Activated CD4-positive, alpha-beta T cell treated with anti-CD3 and anti-CD28 coated beads for 1 hour (primary cell): ENCODE data around the gene VPS8.
"Not testable (repeated sequence)": the region's sequence is repeated elsewhere in the genome, so short reads cannot be mapped to it uniquely, and the experiment has no call there.

Experiments used
- DNase-seq: peaks from one replicate; pipeline ENCODE4 v3.0.0-alpha.2; 2020

Gene VPS8

DNA sequence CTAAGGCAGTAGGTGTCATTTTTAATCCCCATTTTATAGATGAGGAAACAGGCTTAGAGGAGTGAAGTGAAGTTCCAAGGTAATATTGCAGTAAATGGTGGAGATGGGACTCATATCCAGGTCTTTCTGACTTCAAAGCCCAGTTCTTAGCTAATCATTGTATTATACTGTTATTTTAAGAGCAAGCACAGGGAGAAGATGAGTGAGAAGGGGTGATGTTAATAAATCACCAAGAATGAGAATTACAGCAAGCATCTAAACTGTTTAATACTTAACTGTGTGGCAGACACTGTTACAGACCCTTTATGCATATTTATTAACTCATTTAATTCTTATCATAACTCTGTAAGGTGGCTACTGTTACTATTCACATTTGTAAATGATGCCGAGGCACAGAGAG, 61.2 kb downstream of the VPS8 start:
- DNase-seq, result no peak

DNA sequence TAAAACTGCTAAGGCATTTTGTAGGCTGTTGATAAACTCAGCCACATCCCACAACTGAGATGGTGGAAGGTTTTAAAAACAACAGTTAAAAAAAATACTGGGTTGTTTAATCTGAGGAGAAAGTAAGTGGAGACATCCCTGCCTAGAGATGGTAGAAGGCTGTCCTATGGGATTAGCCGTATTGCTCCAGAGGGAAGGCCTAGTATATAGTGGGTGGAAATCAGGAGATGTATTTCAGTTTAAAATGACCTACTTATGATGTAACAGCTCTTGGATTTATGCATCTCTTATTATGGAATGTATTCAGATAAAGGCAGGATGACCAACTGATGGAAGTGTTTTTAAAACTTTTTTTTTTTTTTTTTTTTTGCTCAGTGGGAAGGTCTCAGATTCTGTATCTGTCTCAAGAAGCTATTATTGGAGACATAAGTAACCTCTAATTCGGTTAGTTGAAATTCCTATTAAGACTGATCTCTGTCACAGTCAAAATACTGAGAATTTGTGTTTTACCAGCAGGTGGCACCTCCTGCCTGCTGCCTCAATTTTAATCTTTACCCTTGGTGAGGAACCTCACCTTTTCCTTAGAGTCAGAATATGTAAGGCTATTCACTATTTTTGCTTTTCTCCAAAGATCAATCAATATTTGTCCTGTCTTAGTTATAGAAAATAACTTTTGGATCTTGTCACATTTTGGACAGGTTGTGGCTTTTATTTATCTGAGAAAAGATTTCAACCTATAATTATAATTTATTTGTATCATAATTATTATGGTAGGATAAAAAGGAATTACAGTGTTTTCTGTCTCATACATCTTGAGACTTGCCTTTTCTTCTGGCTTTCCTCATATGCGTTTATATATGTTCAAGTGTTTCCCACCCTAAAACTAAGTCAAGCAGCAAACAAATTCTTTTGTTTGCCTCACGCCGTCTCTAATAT, 63.0 kb downstream of the VPS8 start:
- no peak for DNase-seq

DNA sequence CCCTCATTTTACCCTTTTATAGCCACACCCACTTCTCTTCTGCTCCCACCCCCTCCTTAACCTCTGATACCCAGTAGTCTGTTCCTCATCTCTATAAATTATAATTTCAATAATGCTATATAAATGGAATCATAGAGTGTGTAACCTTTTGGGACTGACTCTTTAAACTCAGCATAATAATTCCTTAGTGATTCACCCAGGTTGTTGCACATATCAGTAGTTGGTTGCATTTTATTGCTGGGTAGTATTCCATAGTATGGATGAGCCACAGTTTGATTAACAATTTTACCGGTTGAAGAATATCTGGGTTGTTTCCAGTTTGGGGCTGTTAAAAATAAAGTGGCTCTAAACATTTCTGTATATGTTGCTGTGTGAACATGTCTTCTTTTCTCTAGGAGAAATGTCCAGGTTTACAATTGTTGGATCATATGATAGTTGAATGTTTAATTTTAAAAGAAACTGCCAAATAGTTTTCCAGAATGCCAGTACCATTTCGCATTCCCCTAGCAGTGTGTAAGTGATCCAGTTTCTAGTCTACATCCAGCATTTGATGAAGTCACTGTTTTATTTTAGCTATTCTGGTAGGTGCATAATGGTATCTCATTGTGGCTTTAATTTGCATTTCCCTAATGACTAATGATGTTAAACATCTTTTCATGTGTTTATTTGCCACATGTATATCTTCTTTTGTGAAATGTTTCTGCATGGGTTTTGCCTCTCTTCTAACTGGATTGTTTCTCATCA, 68.5 kb downstream of the VPS8 start:
- no peak for DNase-seq

DNA sequence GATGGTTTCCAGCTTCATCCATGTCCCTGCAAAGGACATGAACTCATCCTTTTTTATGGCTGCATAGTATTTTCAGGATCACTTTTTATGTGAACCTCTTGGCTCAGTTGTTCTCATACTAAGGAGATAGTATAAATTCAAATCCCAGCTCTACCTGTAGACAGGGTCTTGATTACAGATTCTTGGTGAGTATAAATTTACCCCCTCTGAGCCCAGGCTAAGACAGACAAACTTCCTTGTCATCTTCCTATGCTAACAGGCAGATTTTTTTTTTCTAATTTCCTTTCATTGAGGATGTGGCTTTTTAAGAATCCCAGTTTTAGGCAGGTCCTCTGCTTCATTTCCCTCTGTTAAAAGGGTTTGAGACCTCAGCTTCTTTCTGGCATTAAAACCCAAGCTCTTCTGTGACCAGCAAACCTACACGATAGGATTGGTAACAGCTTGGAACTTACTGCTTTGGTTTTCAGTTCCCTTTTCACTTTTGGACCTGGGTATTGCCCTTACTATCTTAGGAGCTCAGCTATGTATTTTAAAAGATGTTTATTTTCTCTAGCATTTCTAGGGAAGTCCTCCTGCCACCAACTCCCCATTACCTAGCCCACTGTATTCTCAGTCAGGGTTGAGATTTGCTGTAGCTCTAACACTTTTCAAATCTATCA, 72.5 kb downstream of the VPS8 start:
- DNase-seq, result no peak

DNA sequence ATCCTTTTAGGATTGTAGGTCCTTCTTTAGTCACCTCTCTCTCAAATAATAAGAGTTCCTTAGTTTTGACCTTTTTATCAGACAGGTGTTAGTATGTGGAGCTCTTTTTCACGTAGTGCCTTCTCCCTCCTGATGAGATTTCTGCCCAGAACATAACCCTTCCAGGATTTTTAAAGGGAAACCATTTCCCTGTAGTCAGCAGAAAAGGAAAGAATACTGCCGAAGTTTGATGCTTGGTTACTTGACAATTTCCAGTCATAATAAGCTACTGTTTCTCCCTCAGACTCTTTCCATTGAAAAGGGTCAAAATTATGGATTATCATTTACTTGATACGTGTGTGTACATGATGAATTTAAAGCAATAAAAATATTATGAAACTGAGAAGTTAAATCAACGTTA, 73.1 kb downstream of the VPS8 start:
- no peak for DNase-seq

DNA sequence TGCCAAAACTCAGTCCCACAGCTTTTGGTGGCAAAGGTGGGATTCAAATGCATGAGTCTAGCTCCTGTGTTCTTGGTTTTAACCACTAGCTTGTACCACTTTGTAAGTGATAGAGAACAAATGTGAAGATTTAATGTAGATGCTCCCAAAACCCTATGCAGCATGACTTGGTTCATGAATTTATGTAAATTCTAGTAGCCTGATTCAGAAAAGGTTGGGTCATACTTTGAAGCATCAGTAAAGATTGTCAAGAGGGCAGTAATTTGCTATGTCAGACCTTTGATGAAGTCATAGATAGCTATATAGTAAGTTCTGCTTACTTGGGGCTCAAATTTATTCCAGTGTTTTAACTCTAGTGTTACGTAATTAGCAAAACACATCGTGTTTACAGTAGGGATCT, 75.6 kb downstream of the VPS8 start:
- no peak for DNase-seq

DNA sequence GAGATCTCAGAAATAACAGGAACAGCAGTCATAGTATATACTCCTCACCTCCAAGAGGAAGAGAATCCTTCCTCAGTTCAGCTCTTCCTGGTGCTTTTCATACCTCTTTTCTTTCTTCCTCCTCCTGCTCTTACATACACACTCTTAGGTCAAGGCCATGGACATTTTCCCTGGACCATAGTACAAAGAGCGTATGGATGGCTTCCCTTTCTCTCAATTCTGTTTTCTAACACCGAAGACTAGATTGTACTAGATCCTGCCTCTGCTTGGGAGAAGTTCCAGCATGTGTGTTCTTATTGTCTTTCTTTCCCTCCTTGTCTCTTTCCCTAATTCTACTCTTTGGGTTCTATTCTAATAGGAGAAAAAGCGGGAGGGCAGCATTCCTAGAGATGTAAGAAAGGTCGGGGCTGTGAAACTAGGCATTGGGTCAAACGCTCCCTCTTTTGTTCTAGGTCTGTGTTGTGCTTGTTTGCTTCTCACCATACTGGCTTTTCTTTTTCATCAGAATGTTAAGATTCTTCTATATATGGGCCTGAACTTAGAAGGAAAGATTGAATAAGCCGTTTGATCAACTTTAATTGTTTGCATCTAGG, 77.4 kb downstream of the VPS8 start:
- no peak for DNase-seq

DNA sequence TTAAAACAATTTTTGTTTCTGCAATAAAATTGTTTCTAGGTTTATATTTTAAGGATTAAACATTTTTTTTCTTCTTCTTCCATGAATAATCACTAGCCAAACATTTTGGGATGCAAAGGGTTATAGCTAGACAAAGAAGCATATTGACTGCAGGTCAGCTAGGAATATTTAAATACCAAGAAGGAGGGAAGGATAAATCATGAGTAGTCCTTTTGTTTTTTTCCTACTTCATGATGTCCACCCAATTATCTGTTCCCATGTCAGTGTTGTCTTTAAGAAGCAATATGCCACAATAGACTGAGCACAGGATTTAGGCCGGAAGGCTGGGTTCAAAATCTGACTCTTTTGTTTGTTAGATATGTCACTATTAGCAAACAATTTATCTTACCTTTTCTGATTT, 82.1 kb downstream of the VPS8 start:
- no peak for DNase-seq

DNA sequence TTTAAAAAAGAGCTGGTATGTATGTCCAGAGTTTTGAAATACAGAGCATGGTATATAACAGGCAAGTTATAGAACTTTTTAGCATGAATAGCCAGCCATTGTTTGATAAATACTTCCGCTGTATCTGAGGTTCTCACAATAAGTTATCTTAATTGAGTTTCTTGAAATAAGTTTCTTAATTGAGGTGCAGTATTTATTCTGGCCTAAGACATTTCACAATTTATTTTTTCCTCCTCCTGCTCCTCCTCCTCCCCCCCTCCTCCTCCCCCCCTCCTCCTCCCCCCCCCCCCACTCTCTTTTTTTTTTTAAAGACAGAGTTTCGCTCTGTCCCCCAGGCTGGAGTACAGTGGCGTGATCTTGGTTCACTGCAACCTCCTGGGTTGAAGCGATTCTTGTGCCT, 83.4 kb downstream of the VPS8 start:
- no peak for DNase-seq

DNA sequence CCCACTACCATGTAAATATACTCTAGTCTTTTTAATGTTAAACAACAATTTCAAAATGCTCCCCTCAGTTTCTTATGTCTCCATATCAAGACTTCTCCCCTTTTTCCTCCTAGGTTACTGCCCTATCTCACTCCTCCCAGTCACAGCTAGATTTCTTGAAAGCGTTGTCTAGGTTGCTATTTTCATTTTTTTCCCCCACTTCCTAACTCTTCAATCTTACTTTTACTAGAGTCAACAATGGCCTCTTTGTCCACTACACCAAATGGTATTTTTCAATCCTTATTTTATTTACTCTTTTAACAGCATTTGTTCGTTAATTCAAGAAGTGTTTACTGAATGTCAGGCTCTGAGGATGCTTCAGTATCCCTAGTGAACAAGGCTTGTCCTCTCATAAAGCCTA, 84.4 kb downstream of the VPS8 start:
- no peak for DNase-seq

DNA sequence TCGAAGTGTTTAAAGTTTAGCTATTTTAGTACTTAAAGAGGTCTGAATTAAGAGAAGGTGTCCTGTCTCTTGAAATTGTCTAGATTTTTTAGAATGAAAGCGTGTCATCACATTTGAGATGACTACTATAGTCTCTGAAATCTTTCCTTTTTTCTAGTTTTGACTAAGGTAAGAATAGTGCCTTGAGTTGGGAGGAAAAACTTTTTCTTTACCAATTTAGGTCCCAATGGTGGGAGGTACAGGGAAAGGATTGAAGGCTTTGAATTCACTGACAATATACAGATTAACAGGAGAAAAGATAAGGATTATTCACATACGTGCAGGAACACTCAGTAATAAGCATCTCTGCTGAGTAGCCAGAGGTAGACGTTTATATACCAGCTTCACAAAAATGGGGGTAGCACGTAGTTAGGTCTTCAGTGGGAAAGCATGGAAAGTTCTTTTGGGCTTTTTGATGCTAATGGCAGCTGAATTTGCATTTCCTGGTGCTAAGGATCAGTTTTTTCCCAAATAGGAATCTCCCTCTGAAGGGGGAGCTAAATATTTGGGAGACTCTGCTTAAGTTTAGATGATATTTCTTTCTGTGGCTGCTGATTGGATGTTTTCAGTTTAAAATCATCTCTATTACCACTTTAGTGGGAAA, 88.1 kb downstream of the VPS8 start:
- no peak for DNase-seq

DNA sequence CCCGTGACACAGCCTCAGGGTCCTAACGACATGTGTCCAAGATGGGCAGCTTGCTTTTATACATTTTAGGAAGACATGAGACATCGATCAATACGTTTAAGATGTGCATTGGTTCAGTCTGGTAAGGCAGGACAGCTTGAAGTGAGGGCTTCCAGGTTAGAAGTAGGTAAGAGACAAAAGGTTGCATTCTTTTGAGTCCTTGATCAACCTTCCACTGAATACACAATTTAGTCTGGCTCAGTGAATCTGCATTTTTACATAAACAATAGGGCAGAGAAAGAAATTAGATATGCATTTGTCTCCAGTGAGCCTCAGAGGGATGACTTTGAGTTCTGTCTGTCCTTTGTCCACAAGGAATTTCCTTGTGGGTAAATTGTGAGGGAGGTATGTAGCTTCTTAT, 95.1 kb downstream of the VPS8 start:
- DNase-seq, result not testable (repeated sequence)

DNA sequence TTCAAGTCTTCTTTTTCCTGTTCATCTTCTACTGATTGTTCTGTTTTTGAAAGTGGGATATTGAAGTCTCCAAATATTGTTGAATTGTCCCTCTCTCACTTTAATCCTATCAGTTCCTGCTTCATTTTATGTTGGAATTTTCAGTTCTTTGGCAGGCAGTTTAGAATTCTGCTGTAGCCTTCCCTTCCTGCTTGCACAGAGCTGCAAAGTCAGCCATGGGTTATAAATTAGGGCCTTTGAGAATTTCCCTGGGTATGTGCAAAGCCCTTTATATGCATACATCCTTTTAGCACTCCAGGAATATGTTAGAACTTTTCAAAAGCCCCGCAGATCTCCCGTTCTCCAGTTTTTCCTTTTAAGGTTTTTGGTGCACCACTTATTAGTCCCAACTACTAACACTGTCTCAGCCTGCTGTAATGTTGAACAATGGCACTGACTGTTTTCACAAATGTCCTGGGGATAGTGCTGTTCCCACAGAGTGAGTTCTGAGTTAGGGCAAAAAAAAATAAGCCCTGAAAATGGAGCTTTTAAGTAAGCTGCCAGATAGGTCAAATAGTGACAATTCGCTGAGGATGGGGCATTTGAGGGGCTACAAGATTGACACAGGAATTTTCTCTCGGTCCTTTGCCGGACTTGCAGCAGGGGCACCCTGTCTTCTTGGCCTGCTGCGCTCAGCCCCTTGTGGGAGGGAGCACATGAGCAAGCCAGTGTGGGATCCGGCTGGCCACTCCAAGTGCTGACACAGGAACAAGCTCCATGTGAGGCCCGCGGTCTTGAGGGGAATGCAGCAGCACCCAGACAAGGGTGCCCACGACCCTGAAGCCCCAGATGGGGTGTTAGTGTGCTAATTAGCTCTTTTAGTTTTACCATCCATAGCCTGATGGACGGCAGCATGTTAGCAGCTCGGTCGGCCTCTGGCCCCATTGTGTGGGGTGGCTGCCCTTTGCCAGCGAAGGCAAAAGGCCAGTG, 96.0 kb downstream of the VPS8 start:
- no peak for DNase-seq

DNA sequence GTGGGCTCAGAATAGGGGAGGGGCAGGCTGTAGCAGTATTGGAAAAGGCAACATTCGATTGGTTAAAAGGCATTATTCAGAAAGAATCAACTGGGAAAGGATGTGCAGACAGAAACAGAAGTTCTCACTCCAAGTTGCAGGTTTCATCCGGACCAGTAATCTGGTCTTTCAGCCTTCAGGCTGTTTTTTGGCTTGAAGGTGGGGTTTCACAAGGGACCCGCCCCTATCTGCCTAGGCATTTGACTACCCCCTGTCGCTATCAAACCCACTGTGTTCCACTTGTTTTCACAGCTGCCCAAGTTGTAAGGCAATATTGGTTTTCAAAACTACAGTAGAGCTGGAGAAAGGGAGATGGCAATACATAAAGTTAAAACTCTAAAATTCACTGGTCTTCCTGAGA, 96.9 kb downstream of the VPS8 start:
- no peak for DNase-seq

DNA sequence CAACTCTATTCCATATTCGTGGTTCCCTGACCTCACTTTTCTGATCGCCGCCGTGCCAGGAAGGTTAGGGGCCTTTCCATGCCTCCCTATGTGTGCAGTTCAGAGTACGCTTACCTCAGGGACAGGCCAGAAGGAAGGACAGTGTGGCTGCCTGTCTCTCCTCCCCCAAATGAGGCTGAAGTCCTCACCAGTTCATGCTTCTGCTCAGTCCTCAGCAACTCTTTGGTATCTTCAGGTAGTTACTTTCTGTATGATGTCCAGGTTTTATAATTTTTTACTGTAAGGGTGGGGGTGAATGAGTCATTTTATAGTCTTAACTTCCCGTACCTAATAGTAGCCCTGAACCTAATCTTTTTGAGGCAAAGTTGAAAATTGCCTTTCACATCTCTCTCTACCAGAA, 98.7 kb downstream of the VPS8 start:
- DNase-seq, result no peak

DNA sequence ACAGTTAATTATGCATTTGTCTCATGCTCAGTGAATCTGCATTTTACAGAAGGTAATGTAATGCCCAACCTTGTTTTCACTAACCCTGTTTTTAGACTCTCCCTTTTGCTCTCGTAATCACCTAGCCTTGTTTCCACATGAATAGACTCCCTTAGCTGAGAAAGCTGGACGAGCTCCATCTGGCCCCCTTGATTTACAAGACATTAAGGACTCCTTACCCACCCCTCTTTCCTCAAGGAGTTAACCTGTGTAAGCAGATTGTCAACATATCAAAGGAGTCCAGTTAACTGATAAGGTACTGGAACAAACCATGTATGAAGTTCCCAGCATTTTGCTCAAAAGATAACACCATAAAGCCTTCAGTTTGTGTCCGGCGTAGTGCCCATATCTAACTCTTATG, 99.6 kb downstream of the VPS8 start:
- no peak for DNase-seq

DNA sequence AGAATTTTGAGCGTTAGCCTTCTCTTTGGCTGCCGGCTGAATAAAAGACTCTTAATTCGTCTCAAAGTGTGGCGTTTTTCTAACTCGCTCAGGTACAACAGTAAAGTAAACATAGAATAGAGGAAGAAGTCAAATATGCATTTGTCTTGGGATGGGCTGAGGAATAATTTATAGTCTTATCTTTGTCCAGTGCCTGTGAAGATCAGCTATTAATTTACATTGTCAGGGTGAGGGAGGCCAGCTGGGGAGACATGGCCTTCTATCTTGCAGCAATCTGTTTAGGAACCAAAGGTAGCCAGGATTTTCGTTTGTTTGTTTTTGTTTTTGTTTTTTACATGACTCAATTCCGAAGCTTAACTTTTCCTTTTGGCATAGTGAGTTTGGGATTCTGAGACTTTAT, 100.2 kb downstream of the VPS8 start:
- no peak for DNase-seq

DNA sequence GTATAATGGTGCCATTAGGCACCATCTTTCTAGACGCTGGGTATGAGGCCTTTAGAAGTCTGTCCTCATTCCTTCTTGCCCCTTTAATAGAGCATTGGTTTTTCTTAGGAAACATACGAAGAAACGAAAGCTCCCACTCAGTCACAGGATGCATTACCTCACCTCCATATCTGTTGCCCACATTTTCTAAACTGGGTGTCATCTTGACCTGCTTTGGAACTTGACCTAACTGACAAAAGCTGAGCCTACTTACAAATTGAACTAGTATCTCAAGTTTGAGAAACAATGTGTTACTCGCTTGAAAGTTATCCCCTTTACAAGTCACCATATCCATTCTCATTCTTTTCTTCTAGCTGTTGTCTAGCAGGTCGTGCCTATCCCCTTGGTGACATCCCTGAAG, 102.7 kb downstream of the VPS8 start:
- DNase-seq, result no peak

DNA sequence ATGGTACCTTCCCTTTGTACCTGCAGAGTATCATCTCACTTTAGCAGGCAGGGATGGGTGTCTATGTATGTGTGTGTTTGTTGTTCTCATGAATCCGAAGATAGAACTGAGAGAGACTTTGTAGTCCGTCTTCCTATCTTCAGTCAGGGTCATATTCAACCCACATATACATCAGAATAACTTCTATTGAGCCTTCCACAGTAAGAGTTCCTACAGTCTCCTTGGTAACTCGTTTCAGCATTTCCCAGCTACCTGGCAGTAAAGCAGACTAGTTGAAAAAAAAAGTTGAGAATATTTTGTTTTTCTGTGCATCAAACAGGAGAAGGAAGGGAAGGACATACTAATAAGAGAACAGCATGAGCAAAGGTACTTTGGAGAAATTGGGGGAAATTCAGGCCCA, 106.8 kb downstream of the VPS8 start:
- no peak for DNase-seq

DNA sequence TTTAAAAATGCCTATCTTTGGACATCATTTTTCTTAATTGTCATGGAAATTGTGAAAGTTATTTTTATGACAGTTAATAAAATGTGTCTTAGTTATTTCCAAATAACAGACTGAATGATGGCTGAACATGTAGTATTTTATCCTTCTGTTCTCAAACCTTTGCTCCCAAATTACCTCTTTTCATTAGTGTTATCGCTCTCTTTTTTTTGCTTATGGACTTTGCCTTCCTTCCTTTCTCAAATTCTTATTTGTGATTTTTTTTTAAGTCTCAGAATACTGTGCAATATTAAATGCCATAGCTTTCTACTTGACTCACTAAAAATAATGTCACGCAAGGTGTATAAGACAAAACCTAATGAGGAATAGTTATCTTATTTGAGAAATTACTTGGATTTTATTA, 107.7 kb downstream of the VPS8 start:
- DNase-seq, result no peak

DNA sequence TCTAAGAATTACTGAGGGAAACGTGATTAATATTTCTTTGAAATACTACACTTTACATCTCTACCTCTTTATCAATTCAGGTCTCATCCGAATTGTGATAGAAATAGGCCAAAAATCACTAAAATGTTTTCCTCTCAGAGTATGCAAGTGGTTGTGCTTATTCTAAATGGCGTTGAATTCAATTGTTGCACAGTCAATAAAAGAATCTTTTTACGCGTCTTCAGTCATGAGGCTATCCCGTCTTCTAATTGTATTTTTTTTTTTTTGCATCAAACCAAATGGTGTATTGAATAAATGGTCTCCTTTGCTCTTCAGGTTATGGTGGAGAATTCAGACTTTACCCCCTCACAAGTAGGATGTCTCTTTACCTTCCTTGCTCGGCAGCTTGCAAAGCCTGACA, 112.6 kb downstream of the VPS8 start:
- DNase-seq, result no peak
